RPMI7951 (cell line): ENCODE measurements around the gene NOSIP. TPM values are rescaled to one million over a fixed set of nuclear protein-coding genes. Genes with fewer than 3 reads are reported as not detected.

ENCODE experiments used
- DNase-seq: peaks from one replicate; pipeline ENCODE4 v3.0.0-alpha.2; 2012; ENCODE audit warnings: low read depth
- total RNA-seq: library from RNA; depleted of rRNA; stranded (reverse); fragments of >200 nt; shearing (Covaris generic); gene quantifications from 2 replicates; pipeline ENCODE4 v1.2.3, GENCODE V29; 2014

The NOSIP gene
- total RNA-seq, 1 experiment from 2014 or later: 159 TPM

DNA sequence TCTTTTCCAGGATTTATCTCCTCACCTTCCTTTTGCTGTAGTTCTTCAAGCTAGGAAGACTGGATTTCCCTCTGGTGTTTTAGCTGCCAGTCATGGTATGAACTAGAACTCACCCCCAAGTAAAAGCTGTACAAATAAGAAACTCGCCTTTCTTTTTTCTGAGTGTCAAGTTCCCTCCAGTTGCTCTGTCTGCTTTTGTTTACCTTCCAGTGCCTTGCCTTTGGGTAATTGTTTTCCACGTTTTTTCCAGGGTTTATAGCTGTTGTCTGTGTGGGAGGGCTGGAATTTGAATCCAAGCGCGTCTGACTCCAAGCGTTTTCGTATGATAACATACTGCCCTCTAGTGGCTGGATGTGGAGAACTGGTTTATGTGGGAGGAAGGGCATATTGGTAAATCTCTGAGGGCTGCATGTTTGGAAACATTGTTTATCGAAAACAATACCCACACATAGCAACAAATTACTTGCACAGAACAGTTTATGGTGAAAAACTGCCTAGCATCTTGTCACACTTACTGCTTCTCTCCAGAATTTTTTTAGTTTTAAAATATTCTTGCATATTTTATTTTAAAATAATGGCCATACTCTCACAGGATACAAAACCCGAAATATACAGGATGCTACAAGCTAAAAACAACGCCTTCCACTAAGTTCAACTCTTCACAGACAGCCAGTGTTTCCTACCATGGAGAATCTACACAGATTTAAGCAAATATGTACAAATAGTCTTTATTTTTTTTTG, 33.4 kb downstream of the NOSIP start:
- DNase-seq: peak; percentile 86

DNA sequence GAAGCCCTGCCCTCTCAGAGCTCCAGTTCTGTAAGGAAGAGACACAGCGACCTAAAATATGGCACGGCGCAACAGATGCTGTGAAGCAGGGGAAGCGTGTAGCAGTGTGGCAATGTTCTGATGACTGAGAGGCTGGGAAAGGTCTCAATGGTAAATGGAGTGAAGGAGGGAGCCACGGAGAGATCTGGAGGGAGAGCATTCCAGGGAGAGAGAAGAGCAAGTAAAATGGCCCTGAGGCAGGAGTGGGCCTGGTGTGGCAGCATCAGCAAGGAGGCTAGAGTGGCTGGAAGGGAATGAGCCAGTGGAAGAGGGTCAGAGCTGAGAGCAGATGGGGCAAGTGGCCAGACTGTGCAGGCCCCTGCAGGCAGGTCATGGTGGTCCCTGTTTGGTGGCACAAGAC, 36.2 kb downstream of the NOSIP start:
- no peak for DNase-seq

DNA sequence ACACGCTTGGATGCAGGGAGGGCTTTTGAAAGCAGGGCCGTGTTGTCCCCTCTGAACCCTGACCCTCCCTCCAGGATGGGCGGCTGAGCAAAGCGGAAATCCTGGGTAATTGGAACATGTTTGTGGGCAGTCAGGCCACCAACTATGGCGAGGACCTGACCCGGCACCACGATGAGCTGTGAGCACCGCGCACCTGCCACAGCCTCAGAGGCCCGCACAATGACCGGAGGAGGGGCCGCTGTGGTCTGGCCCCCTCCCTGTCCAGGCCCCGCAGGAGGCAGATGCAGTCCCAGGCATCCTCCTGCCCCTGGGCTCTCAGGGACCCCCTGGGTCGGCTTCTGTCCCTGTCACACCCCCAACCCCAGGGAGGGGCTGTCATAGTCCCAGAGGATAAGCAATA, 37.3 kb downstream of the NOSIP start:
- DNase-seq: no peak

DNA sequence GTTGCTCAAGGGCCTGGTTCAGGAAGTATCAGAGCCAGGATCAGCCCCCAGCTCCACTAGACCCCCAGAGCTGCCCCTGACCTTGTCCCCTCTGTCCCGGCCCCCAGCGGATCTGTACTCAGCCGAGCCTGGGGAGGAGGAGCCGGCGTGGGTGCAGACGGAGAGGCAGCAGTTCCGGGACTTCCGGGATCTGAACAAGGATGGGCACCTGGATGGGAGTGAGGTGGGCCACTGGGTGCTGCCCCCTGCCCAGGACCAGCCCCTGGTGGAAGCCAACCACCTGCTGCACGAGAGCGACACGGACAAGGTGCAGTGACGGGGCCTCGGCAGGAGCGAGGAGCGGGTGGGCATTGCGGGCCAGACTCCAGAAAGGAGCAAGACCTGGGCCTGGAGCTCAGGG, 37.9 kb downstream of the NOSIP start:
- DNase-seq: no peak

DNA sequence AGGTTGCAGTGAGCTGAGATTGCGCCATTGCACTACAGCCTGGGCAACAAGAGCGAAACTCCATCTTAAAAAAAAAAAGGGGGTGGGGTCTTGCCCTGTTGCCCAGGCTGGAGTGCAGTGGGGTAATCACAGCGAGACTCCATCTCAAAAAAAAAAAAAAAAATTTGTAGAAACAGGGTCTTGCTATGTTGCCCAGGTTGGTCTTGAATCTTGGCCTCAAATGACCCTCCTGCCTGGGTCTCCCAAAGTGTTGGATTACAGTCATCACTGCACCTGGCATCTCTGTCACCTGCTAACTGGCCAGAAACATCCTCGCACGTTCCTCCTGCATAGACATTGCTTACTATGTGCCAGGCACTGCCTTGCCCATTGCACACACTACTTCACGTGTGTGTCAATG, 38.4 kb downstream of the NOSIP start:
- DNase-seq: no peak

DNA sequence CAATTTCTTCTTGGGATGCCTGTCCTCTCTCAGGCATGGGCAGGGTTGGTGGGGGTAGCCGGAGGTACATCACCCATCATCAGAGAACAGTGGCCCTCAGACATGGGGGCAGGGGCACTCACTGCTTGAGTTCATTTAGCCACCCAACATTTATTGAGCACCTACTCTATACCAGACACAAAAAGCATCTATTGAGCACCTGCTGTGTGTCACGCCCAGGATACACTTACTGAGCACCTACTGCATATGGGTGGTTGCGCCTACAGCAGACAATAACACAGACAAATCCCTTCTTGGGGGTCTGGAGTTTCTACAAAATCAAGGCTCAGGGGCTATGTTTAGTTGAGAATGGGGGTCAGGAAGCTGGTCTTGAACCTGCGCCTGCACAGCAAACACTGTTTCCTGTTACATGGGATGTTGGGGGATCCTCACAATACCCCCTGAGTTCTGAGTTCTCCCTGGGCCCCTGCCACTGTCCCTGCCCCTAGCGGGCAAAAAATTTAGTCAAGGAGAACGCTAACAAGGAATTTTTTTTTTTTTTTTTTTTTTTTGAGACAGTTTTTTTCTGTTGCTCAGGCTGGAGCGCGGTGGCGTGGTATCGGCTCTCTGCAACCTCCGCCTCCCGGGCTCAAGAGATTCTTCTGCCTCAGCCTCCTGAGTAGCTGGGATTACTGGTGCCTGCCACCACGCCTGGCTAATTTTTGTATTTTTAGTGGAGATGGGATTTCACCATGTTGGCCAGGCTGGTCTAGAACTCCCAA, 41.0 kb downstream of the NOSIP start:
- no peak for DNase-seq

DNA sequence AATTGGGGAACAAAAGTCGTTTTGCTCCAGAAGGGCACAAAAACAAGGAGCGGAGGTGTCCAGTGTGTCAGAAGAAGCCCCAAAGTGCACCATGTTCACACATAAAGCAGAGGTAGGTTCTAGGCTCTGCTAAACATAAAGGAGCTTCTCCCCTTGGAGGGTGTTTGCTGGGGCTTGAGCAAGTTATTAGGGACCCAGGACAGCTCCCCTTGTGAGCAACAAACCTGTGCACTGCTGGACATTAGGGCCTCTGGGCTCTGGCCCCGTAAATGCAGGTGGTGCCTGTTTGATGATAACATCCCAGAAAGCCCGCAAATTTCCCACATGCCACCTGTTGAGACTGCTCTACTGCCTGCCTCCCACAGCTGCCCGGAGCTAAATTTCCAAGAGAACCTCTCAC, 41.7 kb downstream of the NOSIP start:
- no peak for DNase-seq

DNA sequence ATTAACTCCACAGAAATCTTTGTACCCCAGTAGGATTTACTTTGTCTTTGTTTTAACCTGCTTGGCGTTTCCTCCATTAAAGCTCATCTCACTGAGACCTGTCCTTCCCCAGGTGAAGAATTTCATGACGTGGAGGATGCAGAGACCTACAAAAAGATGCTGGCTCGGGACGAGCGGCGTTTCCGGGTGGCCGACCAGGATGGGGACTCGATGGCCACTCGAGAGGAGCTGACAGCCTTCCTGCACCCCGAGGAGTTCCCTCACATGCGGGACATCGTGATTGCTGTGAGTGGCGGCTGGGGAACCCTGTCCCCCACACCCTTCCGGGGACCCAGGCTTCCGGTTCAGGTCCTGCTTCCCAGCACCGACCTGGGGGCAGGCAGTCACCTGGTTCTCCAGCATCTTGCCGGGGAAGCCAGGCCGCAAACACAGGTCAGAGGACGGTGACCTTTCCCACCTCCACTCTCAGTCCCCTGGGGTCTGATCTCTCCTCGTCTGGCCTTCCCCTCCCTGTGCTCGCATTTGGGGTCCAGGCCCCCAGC, 43.4 kb downstream of the NOSIP start:
- DNase-seq: no peak

DNA sequence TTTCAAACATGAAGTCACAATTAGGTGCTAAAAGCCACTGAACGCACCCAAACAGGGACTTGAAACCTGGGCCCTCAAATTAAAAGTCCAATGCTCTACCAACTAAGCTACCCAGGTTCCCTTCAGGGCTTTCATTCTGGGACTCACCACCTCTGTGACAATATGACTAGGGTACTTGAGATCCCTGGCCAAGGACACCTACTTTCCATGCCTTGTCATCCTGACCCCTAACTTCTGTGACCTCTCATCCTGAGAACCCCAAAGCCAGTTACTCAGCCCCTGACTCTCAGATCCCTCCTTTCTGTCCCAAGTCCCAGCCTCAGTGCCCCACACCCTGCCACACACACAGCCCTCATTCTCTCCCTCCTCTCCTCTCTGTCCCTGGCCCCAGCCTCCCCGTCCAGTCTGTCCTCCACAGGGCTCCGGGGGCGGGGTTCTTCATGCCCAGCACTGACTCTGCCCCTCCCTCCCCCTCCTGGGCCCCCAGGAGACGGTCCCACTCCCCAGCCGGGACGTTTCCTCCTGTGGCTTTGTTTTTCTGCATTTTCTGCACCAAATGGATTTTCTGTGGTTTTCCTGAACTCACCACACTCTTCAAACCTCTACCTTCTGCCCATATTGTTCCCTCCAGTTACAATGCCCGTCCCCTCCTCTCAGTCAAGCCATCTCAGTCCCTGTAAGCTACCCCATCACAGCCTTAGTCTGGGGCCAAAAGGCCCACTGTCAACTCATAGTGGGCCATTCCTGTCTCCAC, 45.5 kb downstream of the NOSIP start:
- DNase-seq: no peak

DNA sequence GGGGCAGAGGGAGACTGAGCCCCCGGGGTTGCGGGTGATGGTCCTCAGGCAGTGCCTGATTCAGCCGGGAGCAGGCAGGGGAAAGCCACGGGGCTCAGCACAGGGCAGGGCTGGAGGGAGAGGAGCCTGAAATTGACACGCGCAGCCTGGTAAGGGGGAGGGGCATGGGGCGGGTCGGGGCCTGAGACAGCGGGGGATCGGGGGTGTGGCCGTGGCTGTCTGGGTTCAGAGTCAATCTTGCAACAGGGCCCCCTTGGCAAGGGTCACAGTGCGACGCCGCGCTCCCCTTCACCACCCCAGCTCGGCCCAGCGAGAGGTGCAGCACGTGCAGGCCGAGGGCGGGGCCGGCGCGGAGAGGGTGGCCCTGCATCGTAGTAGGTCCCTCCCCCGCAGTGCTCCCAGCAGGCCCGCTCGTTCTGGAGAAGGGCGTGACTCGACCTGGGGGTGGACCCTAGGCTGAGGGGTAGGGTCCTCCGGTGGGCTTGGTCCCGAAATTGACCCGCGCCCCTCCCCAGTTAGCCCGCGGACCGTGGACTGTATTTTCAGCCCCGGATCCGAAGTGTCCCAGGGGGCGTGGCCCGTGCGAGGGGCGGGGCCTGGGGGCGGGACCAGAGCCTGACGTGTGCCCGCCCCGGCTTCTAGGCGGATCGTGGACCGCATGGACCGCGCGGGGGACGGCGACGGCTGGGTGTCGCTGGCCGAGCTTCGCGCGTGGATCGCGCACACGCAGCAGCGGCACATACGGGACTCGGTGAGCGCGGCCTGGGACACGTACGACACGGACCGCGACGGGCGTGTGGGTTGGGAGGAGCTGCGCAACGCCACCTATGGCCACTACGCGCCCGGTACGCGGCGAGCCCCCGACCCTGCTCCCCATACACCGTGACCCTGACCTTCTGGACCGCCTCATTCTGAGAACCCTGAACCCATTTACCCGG, 46.5 kb downstream of the NOSIP start:
- peak; percentile 61 for DNase-seq

DNA sequence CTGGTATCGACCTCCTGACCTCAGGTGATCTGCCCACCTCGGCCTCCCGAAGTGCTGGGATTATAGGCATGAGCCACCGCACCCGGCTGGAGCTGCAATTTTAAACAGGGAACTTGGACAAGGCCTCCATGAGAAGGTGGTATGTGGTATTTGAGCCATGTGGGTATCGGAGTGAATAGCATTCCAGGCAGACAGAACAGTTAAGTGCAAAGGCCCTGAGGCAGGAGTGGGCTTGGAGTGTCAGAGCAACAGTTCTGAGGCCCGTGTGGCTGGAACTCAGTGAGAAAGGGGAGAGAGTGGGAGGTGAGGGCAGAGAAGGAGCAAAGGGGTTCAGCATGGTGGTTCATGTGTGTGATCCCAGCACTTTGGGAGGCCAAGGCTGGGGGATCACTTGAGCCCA, 49.6 kb downstream of the NOSIP start:
- DNase-seq: no peak

DNA sequence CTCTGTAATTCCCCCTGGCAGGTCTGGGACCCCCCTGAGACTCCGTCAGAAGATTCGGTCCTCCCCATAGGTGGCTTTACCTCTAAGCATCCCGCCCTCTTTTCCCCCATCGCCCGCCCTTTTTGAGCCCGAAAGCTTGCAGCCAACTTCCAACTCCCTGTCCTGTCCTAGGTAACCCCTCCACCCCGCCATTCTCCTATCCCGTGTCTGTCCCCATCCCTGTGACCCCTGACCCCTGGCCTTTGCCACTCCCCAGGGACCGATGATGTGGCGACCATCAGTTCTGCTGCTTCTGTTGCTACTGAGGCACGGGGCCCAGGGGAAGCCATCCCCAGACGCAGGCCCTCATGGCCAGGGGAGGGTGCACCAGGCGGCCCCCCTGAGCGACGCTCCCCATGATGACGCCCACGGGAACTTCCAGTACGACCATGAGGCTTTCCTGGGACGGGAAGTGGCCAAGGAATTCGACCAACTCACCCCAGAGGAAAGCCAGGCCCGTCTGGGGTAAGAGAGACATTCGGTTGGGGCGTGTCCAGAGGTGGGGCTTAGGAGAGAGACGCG, 52.1 kb downstream of the NOSIP start:
- DNase-seq: peak; percentile 62

DNA sequence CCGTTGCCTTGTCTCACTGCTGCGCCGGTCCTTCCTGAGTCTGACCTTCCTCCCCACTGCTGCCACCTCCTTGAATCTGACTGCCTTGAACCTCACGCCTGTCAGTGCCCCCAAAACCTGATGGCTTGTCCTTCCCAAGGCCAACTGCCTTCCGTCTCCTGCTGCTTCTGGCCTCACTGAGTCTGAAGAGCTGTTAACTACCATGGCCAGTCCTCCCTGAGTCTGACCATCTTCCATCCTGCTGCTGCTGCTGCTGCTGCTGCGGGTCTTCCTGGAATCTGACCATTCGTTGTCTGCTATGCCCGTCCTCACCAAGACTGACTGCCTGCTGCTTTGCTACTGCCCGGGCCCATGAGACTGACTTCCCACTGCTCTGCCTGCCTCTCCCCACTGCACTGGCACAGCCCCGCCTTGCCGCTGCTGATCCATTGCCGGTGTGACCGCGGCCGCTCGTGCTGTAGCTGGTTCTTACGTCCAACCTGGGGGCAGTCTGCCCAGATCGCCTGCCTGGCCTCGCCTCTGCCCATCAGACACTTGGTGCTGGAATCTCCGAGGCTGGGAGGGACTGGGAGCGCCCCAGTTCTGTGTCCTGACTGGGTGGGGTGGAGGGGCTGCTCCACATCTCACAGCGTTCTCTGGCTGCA, 55.4 kb downstream of the NOSIP start:
- DNase-seq: no peak

DNA sequence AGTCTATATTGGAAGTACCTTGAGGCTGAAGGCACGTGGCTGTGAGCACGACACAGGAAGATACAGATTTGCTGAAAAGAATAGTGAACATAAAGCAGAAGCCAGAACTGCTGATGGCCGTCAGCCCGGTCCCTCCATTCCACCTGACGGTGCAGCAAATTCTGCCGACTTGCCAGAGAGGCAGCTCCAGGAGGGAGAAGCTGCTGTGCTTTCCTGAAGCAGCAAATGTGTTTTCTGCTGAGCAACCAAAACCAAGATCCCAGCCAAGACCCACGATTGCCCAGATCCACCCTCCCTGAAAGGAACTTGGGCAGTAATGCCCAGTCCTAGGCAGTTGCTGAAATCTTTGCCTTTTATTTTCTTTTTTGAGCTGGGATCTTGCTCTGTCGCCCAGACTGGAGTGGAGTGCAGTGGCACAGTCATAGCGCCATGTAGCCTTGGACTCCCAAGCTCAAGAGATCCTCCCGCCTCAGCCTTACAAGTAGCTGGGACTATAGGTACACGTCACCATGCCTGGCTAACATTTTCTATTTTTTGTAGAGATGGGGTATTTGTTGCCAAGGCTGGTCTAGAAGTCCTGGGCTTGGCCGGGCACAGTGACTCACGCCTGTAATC, 59.5 kb downstream of the NOSIP start:
- DNase-seq: no peak

DNA sequence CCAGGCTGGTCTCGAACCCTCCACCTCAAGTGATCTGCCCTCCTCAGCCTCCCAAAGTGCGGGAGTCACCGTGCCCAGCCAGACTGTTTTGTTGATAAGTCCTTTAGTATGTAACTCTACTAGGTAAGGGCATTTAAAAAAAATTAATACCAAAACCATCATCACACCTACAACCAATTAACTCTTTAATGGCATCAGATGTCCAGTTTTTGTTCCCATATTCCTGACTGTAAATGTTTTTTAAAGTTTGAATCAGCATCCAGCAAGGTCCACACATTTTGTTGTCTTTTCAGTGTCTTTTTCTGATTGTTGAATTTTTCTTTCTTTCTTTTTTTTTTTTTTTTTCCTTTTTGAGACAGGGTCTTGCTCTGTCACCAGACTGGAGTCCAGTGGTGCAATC, 62.3 kb downstream of the NOSIP start:
- no peak for DNase-seq

DNA sequence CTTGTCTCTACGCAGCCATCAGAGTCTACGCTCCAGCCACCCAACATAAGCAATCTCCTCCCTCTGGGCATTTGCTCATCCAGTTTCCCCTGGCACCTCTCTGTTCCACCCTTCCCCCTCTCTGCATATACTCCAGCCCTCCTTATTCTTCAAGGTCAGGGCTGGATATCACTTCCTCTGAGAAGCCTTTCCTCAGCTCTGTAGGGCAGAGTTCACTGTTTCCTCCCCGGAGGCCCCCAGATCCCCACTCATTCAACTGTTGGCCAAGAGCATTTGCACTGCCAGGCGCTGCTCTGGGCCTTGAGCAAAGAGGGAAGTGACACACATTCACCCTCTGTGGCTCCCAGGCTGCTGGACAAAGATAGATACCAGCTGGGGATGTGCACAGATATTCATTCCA, 64.6 kb downstream of the NOSIP start:
- no peak for DNase-seq

DNA sequence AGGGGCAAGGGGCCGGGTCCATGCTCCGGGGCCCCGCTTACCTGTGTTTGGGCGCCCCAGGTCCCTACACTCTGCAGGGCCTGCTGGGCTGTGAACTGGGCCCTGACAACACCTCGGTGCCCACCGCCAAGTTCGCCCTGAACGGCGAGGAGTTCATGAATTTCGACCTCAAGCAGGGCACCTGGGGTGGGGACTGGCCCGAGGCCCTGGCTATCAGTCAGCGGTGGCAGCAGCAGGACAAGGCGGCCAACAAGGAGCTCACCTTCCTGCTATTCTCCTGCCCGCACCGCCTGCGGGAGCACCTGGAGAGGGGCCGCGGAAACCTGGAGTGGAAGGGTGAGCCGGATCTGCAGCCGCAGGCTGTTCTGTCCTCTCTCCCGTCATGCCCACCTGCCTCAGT, 66.2 kb downstream of the NOSIP start:
- DNase-seq: no peak

DNA sequence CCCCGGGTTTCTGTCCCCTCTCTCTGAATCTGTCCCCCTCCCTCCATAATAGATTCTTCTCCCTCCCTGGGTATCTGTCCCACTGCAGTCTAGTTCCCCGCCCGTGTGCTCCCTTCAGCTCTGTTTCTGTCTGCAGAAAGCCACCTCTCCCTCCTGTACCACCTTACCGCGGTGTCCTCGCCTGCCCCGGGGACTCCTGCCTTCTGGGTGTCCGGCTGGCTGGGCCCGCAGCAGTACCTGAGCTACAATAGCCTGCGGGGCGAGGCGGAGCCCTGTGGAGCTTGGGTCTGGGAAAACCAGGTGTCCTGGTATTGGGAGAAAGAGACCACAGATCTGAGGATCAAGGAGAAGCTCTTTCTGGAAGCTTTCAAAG, 66.6 kb downstream of the NOSIP start:
- DNase-seq: no peak

DNA sequence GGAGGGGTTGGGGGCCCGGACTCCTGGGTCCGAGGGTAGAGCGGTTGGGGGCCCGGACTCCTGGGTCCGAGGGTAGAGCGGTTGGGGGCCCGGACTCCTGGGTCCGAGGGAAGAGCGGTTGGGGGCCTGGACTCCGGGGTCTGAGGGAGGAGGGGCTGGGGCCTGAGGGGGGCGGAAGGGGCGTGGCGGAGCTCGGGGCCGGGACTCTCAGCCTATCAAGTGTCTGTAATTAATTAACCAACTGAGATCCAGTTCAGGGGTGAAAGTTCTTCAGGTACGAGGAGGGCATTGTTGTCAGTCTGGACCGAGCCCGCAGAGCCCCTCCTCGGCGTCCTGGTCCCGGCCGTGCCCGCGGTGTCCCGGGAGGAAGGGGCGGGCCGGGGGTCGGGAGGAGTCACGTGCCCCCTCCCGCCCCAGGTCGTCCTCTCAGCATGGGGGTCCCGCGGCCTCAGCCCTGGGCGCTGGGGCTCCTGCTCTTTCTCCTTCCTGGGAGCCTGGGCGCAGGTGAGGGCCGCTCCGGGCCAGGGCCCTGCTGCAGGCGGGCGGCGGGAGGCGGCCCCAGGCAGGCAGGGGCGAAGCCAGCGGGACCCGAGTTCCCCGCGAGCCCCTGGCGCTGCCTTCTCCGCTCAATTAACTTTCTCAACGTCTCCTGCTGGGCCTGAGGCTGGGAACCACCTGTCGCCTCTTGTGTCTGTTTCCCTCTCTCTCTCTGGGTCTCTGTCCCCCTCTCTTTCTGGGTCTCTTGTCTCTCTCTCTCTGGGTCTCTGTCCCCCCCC, 67.2 kb downstream of the NOSIP start:
- DNase-seq: no peak
